Thyroid gland (tissue), 4 donors: ENCODE data around the gene CLPSL1. TPM values are rescaled to one million over a fixed set of nuclear protein-coding genes. Genes with fewer than 3 reads are reported as not detected.

Experiments
- DNase-seq, 2 donors: peaks; one replicate each; pipeline ENCODE4 v3.0.0-alpha.2; 2019
- H3K27ac ChIP-seq, 3 donors: fragments of 200-600 bp; sonication (generic); 1 replicate in 2 of 3; 2 replicates in 1 of 3; pipeline ENCODE4 v1.5.1; 2016 to 2019; ENCODE audit warnings: mild to moderate bottlenecking in 1 of 3, moderate library complexity in 1 of 3
- H3K27me3 ChIP-seq: fragments of 200-600 bp; sonication (generic); one replicate; pipeline ENCODE4 v1.5.1; 2019
- H3K36me3 ChIP-seq, 2 donors: fragments of 200-600 bp; sonication (generic); one replicate each; pipeline ENCODE4 v1.5.1; 2016 to 2019
- H3K4me1 ChIP-seq, 2 donors: fragments of 200-600 bp; sonication (generic); one replicate each; pipeline ENCODE4 v1.5.1; 2017 to 2019
- H3K4me3 ChIP-seq, 3 donors: fragments of 200-600 bp; sonication (generic); replicated peaks in 1 of 3; 1 replicate in 2 of 3; 2 replicates in 1 of 3; pipeline ENCODE4 v1.5.1; 2016; ENCODE audit warnings: mild to moderate bottlenecking in 1 of 3
- H3K9me3 ChIP-seq: fragments of 200-600 bp; sonication (generic); one replicate; pipeline ENCODE4 v1.5.1; 2017
- POLR2A ChIP-seq, 2 donors: fragments of 450-650 bp; IDR thresholded peaks; one replicate each; pipeline ENCODE4 v1.6.1; 2017; ENCODE audit warnings: antibody characterized with exemption in 2 of 2, mild to moderate bottlenecking in 2 of 2, moderate library complexity in 1 of 2
- WGBS, 2 donors: methylation state at CpG; one replicate each; pipeline ENCODE4 v1.1.5; 2017; 5-methylcytosine and 5-hydroxymethylcytosine counted together
- intact Hi-C: fragments of 100-400 bp; cut with DNase I; formaldehyde crosslinking; loops from one replicate; pipeline ENCODE4 v1.15.1; 2023
- total RNA-seq, 4 donors: library from RNA; depleted of rRNA; stranded (reverse); fragments of >200 nt; gene quantifications; one replicate each; pipeline ENCODE4 v1.2.3, GENCODE V29; 2016
- TF ChIP-seq, protein P1 (sequence below), 6 experiments: fragments of 200-600 bp in 3 of 6; fragments of 450-650 bp in 3 of 6; sonication (generic) in 3 of 6; IDR thresholded peaks; one replicate each; pipeline ENCODE4 v1.5.1; 2016 to 2019; ENCODE audit warnings: antibody characterized with exemption in 6 of 6, mild to moderate bottlenecking in 2 of 6, inconsistent platforms in 1 of 6, moderate library complexity in 1 of 6

Gene CLPSL1
- total RNA-seq, 4 donors from 2014 or later = not detected

GRCh38 chr6:35778437-35778836 is 2.4 kb upstream of the CLPSL1 start:
- Histone ChIP-seq H3K27me3 (no peaks in the 10 kb centered on the region), H3K4me3 (no peak overlapping the region), H3K4me1 (peaks cover 9 to 11% of the 10 kb centered on the region in 2 donors), H3K9me3 (no peaks in the 10 kb centered on the region), H3K36me3 (no peaks in the 10 kb centered on the region), H3K27ac (no peak overlapping the region)
- intact Hi-C loops = no loop called here
- no peak for DNase-seq
- TF ChIP-seq, protein P1, sequence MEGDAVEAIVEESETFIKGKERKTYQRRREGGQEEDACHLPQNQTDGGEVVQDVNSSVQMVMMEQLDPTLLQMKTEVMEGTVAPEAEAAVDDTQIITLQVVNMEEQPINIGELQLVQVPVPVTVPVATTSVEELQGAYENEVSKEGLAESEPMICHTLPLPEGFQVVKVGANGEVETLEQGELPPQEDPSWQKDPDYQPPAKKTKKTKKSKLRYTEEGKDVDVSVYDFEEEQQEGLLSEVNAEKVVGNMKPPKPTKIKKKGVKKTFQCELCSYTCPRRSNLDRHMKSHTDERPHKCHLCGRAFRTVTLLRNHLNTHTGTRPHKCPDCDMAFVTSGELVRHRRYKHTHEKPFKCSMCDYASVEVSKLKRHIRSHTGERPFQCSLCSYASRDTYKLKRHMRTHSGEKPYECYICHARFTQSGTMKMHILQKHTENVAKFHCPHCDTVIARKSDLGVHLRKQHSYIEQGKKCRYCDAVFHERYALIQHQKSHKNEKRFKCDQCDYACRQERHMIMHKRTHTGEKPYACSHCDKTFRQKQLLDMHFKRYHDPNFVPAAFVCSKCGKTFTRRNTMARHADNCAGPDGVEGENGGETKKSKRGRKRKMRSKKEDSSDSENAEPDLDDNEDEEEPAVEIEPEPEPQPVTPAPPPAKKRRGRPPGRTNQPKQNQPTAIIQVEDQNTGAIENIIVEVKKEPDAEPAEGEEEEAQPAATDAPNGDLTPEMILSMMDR (IDR thresholded peaks at IDR 0.05) = no peak
- TF ChIP-seq POLR2A (IDR thresholded peaks at IDR 0.05) = no peak
- 76 to 80% methylated on average over 1 to 2 of the region's 2 CpGs for WGBS, 2 donors

DNA sequence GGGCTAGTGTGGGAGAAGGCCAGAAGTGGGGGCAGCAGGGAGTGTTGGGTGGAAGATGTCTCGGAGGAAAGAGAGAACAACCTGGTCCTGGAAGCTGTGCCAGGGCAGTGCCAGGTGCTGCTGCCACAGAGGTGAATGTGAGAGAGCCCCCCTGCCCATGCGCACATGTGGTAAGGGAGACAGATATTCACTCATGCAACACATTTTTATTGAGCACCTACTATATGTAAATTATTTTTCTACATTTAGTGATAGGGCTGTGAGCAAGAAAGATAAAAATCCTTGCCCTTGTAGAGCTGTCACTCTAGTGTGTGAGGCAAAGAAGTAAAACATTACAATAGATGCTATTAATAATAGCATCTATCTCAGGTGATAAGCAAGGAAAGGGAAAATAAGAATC is 471 bp downstream of the CLPSL1 start:
- TF ChIP-seq, protein P1 (IDR thresholded peaks at IDR 0.05) = no peak
- TF ChIP-seq POLR2A (IDR thresholded peaks at IDR 0.05) = no peak
- WGBS, 2 donors = 94 to 95% methylated on average over 2 of the region's 2 CpGs
- H3K36me3 ChIP-seq = no peaks in the 10 kb centered on the region
- peaks cover under 1% of the 10 kb centered on the region for H3K27me3 ChIP-seq
- no peaks in the 10 kb centered on the region for H3K9me3 ChIP-seq
- H3K4me1 ChIP-seq = peaks cover 6 to 9% of the 10 kb centered on the region in 2 donors
- H3K27ac ChIP-seq = no peak overlapping the region
- intact Hi-C loops = no loop called here
- no peak for DNase-seq
- H3K4me3 ChIP-seq = no peak overlapping the region

DNA sequence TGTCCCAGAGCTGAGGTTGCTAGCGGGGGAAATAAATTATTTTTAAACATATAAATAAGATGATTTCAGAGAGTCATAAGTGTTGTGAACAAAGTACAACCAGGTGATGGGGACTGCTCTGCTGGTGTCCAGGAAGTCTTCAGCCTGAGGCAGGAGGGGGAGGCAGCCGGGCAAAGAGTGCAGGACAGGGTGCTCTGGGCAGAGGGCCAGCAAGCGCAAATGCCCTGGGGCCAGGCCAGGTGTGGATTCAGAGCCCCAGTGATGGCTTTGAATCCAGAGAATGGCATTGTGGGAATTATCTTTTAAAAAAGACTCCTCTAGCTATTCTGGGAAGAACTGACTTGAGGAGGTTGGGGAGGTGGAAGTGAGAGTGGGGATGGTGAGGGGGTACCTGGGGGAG is 1.6 kb downstream of the CLPSL1 start:
- no peak for DNase-seq
- no peak overlapping the region for H3K27ac ChIP-seq
- no peaks in the 10 kb centered on the region for H3K4me1 ChIP-seq
- TF ChIP-seq, protein P1 (IDR thresholded peaks at IDR 0.05) = no peak
- no peak for TF ChIP-seq POLR2A (IDR thresholded peaks at IDR 0.05)
- WGBS, 2 donors = 59 to 67% methylated on average over 3 of the region's 3 CpGs
- peaks cover 12% of the 10 kb centered on the region for H3K27me3 ChIP-seq
- intact Hi-C loops = no loop called here
- H3K9me3 ChIP-seq = no peaks in the 10 kb centered on the region
- no peaks in the 10 kb centered on the region for H3K36me3 ChIP-seq
- H3K4me3 ChIP-seq = no peak overlapping the region

DNA sequence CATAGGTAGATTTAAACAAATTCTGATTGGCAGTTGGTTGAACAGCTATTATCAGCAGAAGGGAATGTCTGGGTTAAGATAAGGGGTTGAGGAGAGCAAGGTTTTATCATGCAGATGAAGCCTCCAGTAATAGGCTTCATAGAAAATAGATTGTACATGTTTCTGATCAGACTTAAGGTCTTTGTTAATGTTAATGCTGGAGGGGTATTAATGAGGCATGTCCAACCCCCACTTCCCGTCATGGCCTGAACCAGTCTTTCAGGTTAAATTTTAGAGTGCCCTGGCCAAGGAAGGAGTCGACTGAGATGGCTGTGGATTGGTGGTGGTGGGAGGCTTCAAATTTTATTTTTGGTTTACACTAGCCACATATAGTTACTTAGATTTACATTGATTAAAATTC is 3.4 kb downstream of the CLPSL1 start:
- TF ChIP-seq, protein P1 (IDR thresholded peaks at IDR 0.05) = no peak
- TF ChIP-seq POLR2A (IDR thresholded peaks at IDR 0.05) = no peak
- Histone ChIP-seq H3K4me3 (no peak overlapping the region), H3K27ac (no peak overlapping the region), H3K27me3 (peaks cover 18% of the 10 kb centered on the region), H3K36me3 (no peaks in the 10 kb centered on the region), H3K4me1 (no peaks in the 10 kb centered on the region), H3K9me3 (no peaks in the 10 kb centered on the region)
- intact Hi-C loops = no loop called here
- 51 to 52% methylated on average over 2 of the region's 2 CpGs for WGBS, 2 donors
- no peak for DNase-seq

DNA sequence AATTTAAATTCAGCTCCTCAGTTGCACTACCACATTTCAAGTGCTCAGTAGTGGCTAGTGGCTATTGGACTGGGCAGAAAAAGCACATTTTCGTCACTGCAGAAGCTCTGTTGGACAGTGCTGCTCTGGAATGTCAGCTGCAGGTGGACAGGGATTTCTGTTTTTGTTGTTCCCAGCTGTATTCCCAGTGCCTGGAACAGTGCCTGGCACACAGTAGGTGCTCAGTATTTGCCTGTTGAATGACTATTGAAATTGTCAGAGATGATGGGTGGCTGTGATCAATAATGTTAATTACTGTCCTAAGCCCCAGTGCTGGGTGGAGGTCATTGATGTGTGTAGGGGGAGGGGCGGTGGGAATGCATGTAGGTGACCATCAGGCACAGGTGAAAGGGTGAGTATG is 5.5 kb downstream of the CLPSL1 start:
- no peaks in the 10 kb centered on the region for H3K36me3 ChIP-seq
- intact Hi-C loops = no loop called here

More for the DNA sequence above, 5.5 kb downstream of the CLPSL1 start:
- TF ChIP-seq, protein P1 (IDR thresholded peaks at IDR 0.05) = no peak
- TF ChIP-seq POLR2A (IDR thresholded peaks at IDR 0.05) = no peak
- Histone ChIP-seq H3K4me3 (no peak overlapping the region), H3K4me1 (no peaks in the 10 kb centered on the region), H3K27ac (no peak overlapping the region), H3K27me3 (peaks cover 18% of the 10 kb centered on the region), H3K9me3 (no peaks in the 10 kb centered on the region)
- 46 to 56% methylated on average over 2 of the region's 2 CpGs for WGBS, 2 donors
- no peak for DNase-seq
